Stimulated activated CD8-positive, alpha-beta memory T cell treated with anti-CD3 and anti-CD28 coated beads, Interleukin-15, amount 100 ng/mL, for 48 hours (primary cell): ENCODE results near the gene MINDY4B.
"Not testable (repeated sequence)": the region's sequence is repeated elsewhere in the genome, so short reads cannot be mapped to it uniquely, and the experiment has no call there.

ENCODE experiments used
- DNase-seq, 2 donors: peaks; one replicate each; pipeline ENCODE4 v3.0.0-alpha.2; 2020; ENCODE audit warnings: low read depth in 2 of 2

MINDY4B gene

GRCh38 chr3:150898046-150898754 is 7.0 kb downstream of the MINDY4B start:
- DNase-seq: no peak

DNA sequence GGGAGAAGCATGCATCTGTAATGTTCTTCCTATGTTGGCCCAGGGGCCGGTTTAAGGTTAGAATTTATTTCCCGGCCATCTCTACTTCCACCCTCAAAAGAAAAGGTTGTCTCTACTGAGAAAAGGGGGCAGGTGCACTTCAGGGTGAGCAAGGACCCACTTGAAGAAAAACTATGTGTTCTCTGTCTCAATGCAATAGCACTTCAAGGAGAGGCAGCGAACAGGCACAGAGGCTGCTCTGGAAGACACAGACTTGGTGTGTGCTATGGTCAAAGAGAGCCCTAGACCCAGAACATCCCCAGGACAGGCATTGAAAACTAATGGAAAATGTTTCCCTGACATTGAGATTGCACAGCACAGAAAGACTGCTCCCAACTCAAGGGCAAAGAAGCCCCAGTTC is 7.6 kb downstream of the MINDY4B start:
- DNase-seq: no peak

DNA sequence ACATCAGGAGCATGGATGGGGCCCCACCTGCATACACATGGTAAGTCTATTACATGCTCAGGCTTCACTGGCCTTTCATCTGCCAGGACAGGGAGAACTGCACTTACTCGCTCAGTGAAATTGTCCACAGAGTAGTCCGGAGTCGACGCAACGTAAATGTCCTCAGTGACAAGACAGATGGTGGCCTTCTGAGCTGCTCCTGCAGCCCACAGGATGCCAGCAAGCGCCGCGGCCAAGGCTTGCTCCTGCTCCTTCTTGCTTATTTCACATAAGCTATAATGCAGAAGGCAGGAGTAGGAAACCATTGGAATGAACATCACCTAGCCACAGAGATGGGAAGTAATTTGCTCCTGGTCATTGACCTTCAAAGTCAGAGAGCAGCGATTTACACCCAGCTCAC is 14.4 kb downstream of the MINDY4B start:
- DNase-seq: no peak

DNA sequence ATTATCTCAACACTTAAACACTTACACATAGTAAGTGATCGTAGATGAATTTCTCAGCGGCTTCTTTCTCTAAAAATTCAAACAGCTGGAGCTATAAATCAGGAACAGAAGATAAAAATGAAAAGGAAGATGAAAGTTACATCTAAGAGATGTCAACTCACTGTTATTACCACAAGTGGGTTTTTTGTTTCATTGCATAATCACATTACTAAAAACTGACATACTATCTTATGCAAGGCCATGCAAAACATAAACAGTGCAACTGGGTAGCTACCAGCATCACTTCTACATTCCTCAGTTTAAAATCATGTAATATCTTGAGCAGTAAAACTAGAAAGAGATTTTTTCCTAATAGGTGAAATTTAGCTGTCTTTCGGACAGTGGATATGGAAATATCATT is 14.9 kb downstream of the MINDY4B start:
- DNase-seq: no peak

- DNase-seq: no peak
These were observed 16.1 kb downstream of the MINDY4B start for GRCh38 chr3:150889106-150889505.

DNA sequence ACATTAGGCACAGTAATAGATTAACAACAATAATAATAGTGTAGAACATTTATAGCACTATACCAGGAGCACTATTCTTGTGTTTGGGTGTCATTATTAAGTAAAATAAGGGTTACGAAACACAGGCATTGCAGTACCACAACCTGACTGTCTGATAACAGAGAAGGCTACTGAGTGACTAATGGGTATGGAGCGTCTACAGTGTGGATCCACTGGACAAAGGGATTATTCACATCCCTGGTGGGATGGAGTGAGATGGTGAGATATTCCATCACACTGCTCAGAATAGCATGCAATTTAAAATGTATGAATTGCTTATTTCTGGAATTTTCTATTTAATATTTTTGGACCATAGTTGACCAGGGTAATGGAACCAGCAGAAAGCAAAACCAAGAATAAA is 18.2 kb downstream of the MINDY4B start:
- no peak for DNase-seq

DNA sequence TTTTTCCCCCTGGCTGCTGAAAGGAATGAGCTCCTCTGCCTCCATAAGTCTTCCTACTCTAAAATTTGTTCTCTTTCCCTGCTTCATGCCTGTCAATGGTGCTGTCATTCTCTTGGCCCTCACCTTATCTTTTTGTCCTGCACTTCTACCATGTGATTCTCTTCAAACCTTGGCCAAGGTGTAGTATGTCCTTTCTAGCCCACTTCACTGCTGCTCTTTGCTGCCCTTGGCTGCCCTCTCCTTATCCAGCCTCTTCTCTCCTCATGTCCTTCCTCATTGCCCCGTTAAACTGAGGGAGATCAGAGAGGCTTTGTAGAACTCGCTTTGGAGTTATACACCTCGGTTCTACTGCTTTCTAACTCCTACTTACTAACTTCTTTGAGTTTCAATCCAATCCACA is 19.7 kb downstream of the MINDY4B start:
- no peak for DNase-seq

GRCh38 chr3:150878996-150879575 is 26.2 kb downstream of the MINDY4B start:
- DNase-seq: no peak

DNA sequence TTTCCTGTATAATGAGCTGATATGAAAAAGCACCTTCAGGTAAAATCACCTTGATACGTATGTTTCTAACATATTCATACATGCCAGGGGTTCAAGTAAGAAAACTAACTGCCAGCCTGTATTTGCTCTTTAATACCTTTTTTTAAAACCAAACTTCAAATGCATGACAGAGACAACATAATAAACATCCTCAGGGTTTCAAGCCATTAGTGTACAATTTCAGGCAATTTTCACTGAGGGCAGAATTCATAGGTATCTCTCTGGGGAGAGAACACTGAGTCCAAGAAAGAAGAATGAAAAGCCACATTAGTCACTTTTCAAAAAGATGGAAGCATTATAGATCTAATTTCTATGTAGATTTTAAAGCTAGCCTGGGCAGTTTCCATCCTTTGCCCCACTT is 26.9 kb downstream of the MINDY4B start:
- DNase-seq: no peak

DNA sequence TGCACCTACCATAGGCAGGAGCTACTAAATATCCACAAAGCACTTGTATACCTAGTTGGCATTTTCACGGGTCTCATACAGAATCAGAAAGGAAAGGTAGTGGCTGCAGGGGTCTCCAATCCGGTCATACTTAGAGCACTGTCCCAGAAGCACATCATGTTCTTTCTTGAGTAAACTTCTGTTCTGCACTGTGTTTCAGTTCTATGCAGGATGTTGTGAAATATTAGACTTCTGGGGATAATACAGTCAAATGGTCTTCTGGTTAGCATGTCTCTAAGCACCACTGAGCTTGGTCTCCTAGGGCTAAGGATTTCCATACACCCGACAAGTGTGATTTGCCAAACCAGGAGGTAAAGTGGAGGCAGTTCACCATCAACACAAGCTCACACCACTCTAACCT is 27.9 kb downstream of the MINDY4B start:
- DNase-seq: no peak

GRCh38 chr3:150876611-150877265 is 28.5 kb downstream of the MINDY4B start:
- DNase-seq: no peak

GRCh38 chr3:150875548-150875947 is 29.7 kb downstream of the MINDY4B start:
- no peak for DNase-seq

DNA sequence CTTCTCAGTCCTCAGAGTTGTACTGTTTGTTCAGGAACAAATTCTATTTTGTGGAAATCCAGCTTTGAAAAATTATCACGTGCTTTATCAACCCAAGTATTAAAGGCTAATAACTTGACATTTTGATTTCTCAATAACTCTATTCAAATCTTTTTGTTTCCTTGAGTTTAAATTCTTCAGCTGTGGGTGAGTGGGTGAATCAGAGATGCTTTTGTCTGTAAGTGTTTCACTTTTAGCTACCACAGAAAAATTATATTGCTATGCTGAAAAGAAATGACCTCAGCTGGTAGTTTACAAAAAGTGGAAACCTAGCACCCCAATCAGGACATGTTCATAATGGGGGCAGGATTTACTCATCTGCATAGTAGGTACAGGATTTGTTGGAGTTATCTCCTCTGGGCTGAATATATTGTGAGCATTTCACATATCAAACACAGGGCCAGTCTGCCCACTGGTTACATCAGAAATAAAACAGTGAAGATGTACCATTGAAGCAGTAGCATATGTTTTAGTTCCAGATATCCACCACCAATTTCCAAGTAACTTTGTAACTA is 30.5 kb downstream of the MINDY4B start:
- DNase-seq: no peak

DNA sequence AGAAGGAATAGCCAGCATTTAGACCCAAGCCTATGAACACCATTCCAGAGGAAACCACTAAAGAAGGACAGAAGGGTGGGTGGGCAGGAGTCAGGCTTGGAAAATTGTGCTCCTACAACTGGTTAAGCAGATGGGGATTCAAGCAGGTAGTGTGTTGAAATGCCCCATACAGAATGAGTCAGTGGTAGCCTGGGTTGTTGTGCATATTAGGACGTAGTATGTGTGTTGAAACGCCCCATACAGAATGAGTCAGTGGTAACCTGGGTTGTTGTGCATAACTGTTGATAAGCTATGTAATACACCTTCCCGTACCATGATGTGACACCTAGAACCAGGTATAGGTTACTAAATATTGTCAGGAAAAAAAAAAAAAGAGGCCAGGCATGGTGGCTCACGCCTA is 34.0 kb downstream of the MINDY4B start:
- DNase-seq: no peak

DNA sequence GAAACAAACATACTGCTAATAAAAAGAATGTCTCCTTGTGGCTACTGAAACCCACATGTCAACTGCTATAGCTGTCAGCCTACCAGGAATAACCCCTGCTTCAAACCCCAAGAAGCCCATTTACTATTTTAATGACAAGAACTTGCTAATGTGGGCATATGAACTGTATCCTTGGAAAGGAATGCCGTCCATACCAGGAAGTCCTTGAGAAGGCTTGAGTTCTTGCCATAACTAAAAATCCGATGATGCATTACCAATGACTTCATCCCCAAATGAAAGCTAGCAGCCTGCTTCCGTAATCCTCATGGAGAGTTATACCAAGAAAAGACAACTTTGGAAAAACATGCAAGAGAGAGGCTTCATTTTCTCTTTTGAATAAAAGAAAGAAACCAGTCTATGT is 34.8 kb downstream of the MINDY4B start:
- no peak for DNase-seq

DNA sequence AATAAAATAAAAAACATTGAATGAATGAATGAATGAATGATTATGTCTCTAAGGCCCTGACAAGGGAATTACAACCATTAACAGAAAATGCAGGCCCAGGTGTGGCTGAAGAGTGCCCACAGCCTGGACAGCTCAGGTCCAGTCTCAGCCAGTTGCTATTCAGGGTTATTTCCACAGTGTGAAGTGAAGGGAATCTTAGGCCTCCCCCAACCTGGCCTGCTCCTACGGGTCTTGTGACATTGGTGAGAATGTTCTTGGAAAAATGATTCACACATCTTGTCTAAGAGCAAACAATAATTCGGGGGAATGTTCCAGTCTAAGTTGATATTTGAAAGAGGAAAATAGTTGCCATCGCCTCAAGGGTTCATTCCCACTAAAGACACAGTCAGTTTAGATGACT is 37.0 kb downstream of the MINDY4B start:
- DNase-seq: no peak

DNA sequence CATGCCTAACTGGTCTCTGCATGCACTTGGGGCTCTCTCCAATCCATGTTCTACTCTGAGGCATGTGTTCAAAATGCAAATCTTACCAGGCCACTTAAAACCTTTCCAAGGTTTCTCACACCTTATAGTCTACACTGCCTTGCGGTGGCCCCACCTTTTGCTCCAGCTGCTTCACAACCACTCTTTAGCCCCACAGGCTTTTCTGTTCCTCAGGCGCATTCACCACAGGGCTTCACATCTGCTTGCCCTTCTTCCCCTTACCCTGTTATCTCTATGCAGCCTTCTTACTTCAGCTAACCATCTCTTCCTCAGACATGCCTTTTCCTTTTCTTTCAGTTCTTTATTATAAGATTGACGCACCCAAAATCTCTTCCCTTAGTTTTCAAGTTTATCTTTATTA is 37.8 kb downstream of the MINDY4B start:
- DNase-seq: no peak

- not testable (repeated sequence) for DNase-seq
These were observed 41.3 kb downstream of the MINDY4B start for GRCh38 chr3:150863921-150864320.

DNA sequence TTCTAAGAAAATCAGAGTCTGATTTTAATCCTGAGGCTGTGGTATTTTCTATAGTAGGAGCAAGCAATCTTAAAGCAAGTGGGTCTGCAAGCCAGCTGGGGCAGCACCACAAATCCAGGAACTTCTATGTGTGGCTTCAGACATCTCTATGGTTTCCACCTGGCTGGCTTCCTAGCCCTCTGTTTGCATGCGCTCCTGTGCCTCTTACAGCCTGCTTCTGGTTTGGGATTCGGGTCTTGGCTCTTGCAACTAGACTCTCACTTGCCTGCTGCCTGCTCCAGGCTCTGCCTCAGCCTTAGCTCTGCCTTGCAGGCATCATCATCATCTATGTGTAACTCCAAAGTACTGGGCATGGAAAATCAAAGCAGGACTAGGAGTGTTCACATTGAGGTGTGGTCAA is 43.4 kb downstream of the MINDY4B start:
- DNase-seq: no peak

DNA sequence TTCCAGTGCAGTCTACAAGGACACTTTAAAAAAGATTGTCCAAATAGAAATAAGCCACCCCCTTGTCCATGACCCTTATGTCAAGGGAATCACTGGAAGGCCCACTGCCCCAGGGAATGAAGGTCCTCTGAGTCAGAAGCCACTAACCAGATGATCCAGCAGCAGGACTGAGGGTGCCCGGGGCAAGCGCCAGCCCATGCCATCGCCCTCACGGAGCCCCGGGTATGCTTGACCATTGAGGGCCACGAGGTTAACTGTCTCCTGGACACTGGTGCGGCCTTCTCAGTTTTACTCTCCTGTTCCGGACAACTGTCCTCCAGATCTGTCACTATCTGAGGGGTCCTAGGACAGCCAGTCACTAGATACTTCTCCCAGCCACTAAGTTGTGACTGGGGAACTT is 47.3 kb downstream of the MINDY4B start:
- not testable (repeated sequence) for DNase-seq

DNA sequence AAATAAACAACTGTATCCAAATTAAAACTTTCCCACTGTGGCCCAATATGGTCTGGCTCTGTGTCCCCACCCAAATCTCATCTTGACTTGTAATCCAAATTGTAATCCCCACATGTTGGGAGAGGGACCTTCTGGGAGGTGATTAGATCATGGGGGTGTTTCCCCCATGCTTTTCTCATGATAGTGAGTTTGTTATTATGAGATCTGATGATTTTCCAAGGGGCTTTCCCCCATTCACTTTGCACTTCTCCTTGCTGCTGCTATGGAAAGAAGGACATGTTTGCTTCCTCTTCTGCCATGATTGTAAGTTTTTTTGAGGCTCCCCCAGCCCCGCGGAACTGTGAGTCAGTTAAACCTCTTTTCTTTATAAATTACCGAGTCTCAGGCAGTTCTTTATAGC is 55.0 kb downstream of the MINDY4B start:
- DNase-seq: no peak

DNA sequence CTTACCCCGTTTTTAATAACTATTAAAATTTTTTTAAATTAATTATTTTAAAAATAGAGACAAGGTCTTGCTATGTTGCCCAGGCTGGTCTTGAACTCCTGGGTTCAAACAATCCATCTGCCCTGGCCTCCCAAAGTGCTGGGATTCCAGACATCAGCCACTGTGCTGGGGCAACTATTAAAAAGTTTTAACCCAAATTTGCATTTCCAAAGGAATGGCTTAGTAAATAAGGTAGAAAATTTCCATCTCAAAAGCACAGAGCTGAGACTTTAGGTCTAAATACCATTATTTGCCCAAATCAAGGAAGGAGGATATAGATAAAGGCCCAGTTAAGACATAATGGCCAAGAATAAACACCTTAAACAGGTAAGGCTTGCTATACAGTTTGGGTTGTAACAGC is 56.4 kb downstream of the MINDY4B start:
- no peak for DNase-seq

DNA sequence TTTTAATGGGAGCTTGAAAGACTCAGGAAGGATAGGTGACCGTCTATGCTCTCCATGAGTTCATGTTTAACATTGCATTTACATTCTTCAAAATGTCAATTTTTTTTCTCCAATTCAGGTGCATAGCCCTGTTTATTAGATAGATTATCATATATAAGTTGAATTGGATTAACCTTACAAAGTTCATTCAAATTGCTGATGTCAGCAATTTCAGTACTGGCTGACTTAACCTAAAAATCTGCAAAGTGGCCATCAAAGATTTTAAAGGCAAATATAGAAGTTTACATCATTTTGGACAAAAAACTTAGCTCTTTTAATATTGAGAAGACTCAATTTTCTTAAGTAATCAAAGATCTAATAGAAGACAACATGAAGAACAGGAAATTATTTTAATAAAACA is 57.8 kb downstream of the MINDY4B start:
- no peak for DNase-seq
